Liver (tissue), 3 donors: ENCODE results near the gene SFXN5.

Experiments used
- CTCF ChIP-seq: fragments of 150-350 bp; IDR thresholded peaks from 2 replicates; pipeline ENCODE4 v1.5.1; 2017; ENCODE audit warnings: improper control_type of control experiment, low read depth, low read length; ENCODE audit not compliant: missing input control
- EGR1 ChIP-seq, 2 donors: IDR thresholded peaks; 2 replicates each; pipeline ENCODE4 v1.6.1; 2016 to 2018; ENCODE audit warnings: antibody characterized with exemption in 2 of 2, low read depth in 2 of 2
- HNF4G ChIP-seq: IDR thresholded peaks from 2 replicates; pipeline ENCODE4 v1.6.1; 2016; ENCODE audit warnings: antibody characterized with exemption
- JUND ChIP-seq, 2 donors: IDR thresholded peaks; 2 replicates each; pipeline ENCODE4 v1.6.1; 2016; ENCODE audit warnings: antibody characterized with exemption in 2 of 2
- MAX ChIP-seq: IDR thresholded peaks from 2 replicates; pipeline ENCODE4 v1.6.1; 2016; ENCODE audit warnings: antibody characterized with exemption
- RAD21 ChIP-seq, 2 donors: IDR thresholded peaks; 2 replicates each; pipeline ENCODE4 v1.6.1; 2016; ENCODE audit warnings: antibody characterized with exemption in 2 of 2, mild to moderate bottlenecking in 2 of 2
- SP1 ChIP-seq: IDR thresholded peaks from 2 replicates; pipeline ENCODE4 v1.6.1; 2018; ENCODE audit warnings: antibody characterized with exemption, mild to moderate bottlenecking
- TAF1 ChIP-seq: conservative IDR thresholded peaks from 2 replicates; pipeline ENCODE4 v1.6.1; 2016; ENCODE audit warnings: antibody characterized with exemption, mild to moderate bottlenecking
- donor health status: healthy.
- donor health status: healthy.

GRCh38 chr2:72991980-72992733, 79.4 kb downstream of the SFXN5 start:
- TF ChIP-seq CTCF (no peak), RAD21 (IDR thresholded peaks at IDR 0.05) (no peak), HNF4G (no peak), MAX (no peak), EGR1 (IDR thresholded peaks at IDR 0.05; ENCODE audit: low read depth in 2 of 2) (no peak), JUND (IDR thresholded peaks at IDR 0.05) (no peak), TAF1 (no peak), SP1 (no peak)
